ENCODE measurements around the gene ACP6. TPM values are rescaled to one million over a fixed set of nuclear protein-coding genes. Genes with fewer than 3 reads are reported as not detected.

The ACP6 gene
- total and polyA plus RNA-seq, 12 donors = 7.4 to 32.6 (median 20.6) TPM

- Histone ChIP-seq H3K4me1 (replicated peaks in 1 of 2) (peaks cover 5% of the 10 kb centered on the region in 2 donors), H3K27ac (no peak overlapping the region), H3K4me3 (no peak overlapping the region), H3K9me3 (replicated peaks in 1 of 3) (no peaks in the 10 kb centered on the region), H3K36me3 (replicated peaks in 1 of 2) (no peaks in the 10 kb centered on the region), H3K27me3 (no peaks in the 10 kb centered on the region)
- TF ChIP-seq CTCF (IDR thresholded peaks at IDR 0.05) = no peak
- TF ChIP-seq POLR2A (IDR thresholded peaks at IDR 0.05) = no peak
- no peak for DNase-seq
- 39 to 61% (median 48%) methylated on average over 2 of the region's 2 CpGs for WGBS, 4 donors
- intact Hi-C loops (cut with DNase I) = no loop called here
Measured at GRCh38 chr1:147673816-147674215, 3.5 kb upstream of the ACP6 start.

- no peaks in the 10 kb centered on the region for H3K27me3 ChIP-seq
- 43 to 60% (median 52%) methylated on average over 2 of the region's 2 CpGs for WGBS, 4 donors
- no peak overlapping the region for H3K4me3 ChIP-seq
- TF ChIP-seq CTCF (IDR thresholded peaks at IDR 0.05) = no peak
- DNase-seq = no peak
- peaks cover 7 to 9% of the 10 kb centered on the region in 2 donors for H3K4me1 ChIP-seq (replicated peaks in 1 of 2)
- H3K36me3 ChIP-seq (replicated peaks in 1 of 2) = no peaks in the 10 kb centered on the region
- intact Hi-C loops (cut with DNase I) = no loop called here
- H3K27ac ChIP-seq = no peak overlapping the region
- H3K9me3 ChIP-seq (replicated peaks in 1 of 3) = no peaks in the 10 kb centered on the region
Measured at GRCh38 chr1:147673406-147673805, 3.1 kb upstream of the ACP6 start.

- Histone ChIP-seq H3K36me3 (replicated peaks in 1 of 2) (no peaks in the 10 kb centered on the region), H3K9me3 (replicated peaks in 1 of 3) (no peaks in the 10 kb centered on the region), H3K27me3 (no peaks in the 10 kb centered on the region), H3K4me3 (peak overlapping the region; percentile 26 to 93 (median 78)), H3K27ac (peak overlapping the region; percentile 53 to 86 (median 70)), H3K4me1 (replicated peaks in 1 of 2) (peaks cover 7 to 14% of the 10 kb centered on the region in 2 donors)
- TF ChIP-seq CTCF (IDR thresholded peaks at IDR 0.05) (peak in 1 of 6 experiments; percentile 20), POLR2A (IDR thresholded peaks at IDR 0.05) (no peak)
- WGBS, 4 donors = 0 to 4% (median 1%) methylated on average over 13 to 53 of the region's 53 CpGs
- peak; percentile 45 to 68 (median 51) for DNase-seq
- intact Hi-C loops (cut with DNase I) = no loop called here
Measured at GRCh38 chr1:147669469-147670318, 630 bp downstream of the ACP6 start.

GRCh38 chr1:147665521-147665920 lies 4.8 kb downstream of the ACP6 start:
- Histone ChIP-seq H3K36me3 (replicated peaks in 1 of 2) (no peaks in the 10 kb centered on the region), H3K4me1 (replicated peaks in 1 of 2) (peaks cover 7 to 14% of the 10 kb centered on the region in 2 donors), H3K27me3 (no peaks in the 10 kb centered on the region), H3K4me3 (no peak overlapping the region), H3K27ac (no peak overlapping the region), H3K9me3 (replicated peaks in 1 of 3) (no peaks in the 10 kb centered on the region)
- intact Hi-C loops (cut with DNase I) = no loop called here
- DNase-seq = no peak
- WGBS, 4 donors = 91 to 100% (median 95%) methylated on average over 2 of the region's 2 CpGs
- peak in 1 of 6 experiments; percentile 18 for TF ChIP-seq CTCF (IDR thresholded peaks at IDR 0.05)
- no peak for TF ChIP-seq POLR2A (IDR thresholded peaks at IDR 0.05)
